Measurements from ENCODE around the gene APOL6. TPM values are rescaled to one million over a fixed set of nuclear protein-coding genes. Genes with fewer than 3 reads are reported as not detected.

APOL6 gene
- total RNA-seq, 1 donor from 2014 or later = 20.9 TPM

GRCh38 chr22:35612903-35613302 lies 35.3 kb upstream of the APOL6 start:
- TF ChIP-seq CTCF (IDR thresholded peaks at IDR 0.05; ENCODE audit: insufficient read depth, low read length, poor library complexity, severe bottlenecking) = no peak
- Histone ChIP-seq H3K36me3 (ENCODE audit: control insufficient read depth, insufficient read depth, low read length) (no peaks in the 10 kb centered on the region), H3K27me3 (ENCODE audit: control insufficient read depth, insufficient read depth, low read length) (peaks cover 23% of the 10 kb centered on the region), H3K4me3 (ENCODE audit: low read depth, low read length) (no peak overlapping the region)
- no peak for DNase-seq (ENCODE audit: low read depth)

- Histone ChIP-seq H3K36me3 (ENCODE audit: control insufficient read depth, insufficient read depth, low read length) (no peaks in the 10 kb centered on the region), H3K4me3 (ENCODE audit: low read depth, low read length) (no peak overlapping the region), H3K27me3 (ENCODE audit: control insufficient read depth, insufficient read depth, low read length) (peaks cover 17% of the 10 kb centered on the region)
- no peak for DNase-seq (ENCODE audit: low read depth)
- TF ChIP-seq CTCF (IDR thresholded peaks at IDR 0.05; ENCODE audit: insufficient read depth, low read length, poor library complexity, severe bottlenecking) = no peak
Measured at GRCh38 chr22:35614404-35614803, 33.8 kb upstream of the APOL6 start.

GRCh38 chr22:35615156-35615555 lies 33.1 kb upstream of the APOL6 start:
- Histone ChIP-seq H3K36me3 (ENCODE audit: control insufficient read depth, insufficient read depth, low read length) (no peaks in the 10 kb centered on the region), H3K27me3 (ENCODE audit: control insufficient read depth, insufficient read depth, low read length) (peaks cover 12% of the 10 kb centered on the region)
- no peak for TF ChIP-seq CTCF (IDR thresholded peaks at IDR 0.05; ENCODE audit: insufficient read depth, low read length, poor library complexity, severe bottlenecking)

GRCh38 chr22:35616043-35616442 lies 32.2 kb upstream of the APOL6 start:
- no peak for DNase-seq (ENCODE audit: low read depth)
- no peak overlapping the region for H3K4me3 ChIP-seq (ENCODE audit: low read depth, low read length)
- H3K36me3 ChIP-seq (ENCODE audit: control insufficient read depth, insufficient read depth, low read length) = no peaks in the 10 kb centered on the region
- no peak for TF ChIP-seq CTCF (IDR thresholded peaks at IDR 0.05; ENCODE audit: insufficient read depth, low read length, poor library complexity, severe bottlenecking)
- peaks cover 12% of the 10 kb centered on the region for H3K27me3 ChIP-seq (ENCODE audit: control insufficient read depth, insufficient read depth, low read length)

More at GRCh38 chr22:35615156-35615555, 33.1 kb upstream of the APOL6 start:
- DNase-seq (ENCODE audit: low read depth) = no peak
- no peak overlapping the region for H3K4me3 ChIP-seq (ENCODE audit: low read depth, low read length)

- Histone ChIP-seq H3K27me3 (ENCODE audit: control insufficient read depth, insufficient read depth, low read length) (peaks cover 12% of the 10 kb centered on the region), H3K36me3 (ENCODE audit: control insufficient read depth, insufficient read depth, low read length) (no peaks in the 10 kb centered on the region), H3K4me3 (ENCODE audit: low read depth, low read length) (no peak within 1 kb of the TSS)
- no peak for DNase-seq (ENCODE audit: low read depth)
- no peak for TF ChIP-seq CTCF (IDR thresholded peaks at IDR 0.05; ENCODE audit: insufficient read depth, low read length, poor library complexity, severe bottlenecking)
Measured at GRCh38 chr22:35617137-35617755, 31.0 kb upstream of the APOL6 start, which contains the start of gene MB. TSS of gene MB (minus strand) at chr22:35617329. CDS start at chr22:35617257, 72 bp downstream.
